Measurements from ENCODE around the gene C20orf173. TPM values are rescaled to one million over a fixed set of nuclear protein-coding genes. Genes with fewer than 3 reads are reported as not detected.
A peak's percentile ranks its signal among the peaks of the same experiment; 100 is the strongest.

The C20orf173 gene
- total and polyA plus RNA-seq, 4 donors = not detected

DNA sequence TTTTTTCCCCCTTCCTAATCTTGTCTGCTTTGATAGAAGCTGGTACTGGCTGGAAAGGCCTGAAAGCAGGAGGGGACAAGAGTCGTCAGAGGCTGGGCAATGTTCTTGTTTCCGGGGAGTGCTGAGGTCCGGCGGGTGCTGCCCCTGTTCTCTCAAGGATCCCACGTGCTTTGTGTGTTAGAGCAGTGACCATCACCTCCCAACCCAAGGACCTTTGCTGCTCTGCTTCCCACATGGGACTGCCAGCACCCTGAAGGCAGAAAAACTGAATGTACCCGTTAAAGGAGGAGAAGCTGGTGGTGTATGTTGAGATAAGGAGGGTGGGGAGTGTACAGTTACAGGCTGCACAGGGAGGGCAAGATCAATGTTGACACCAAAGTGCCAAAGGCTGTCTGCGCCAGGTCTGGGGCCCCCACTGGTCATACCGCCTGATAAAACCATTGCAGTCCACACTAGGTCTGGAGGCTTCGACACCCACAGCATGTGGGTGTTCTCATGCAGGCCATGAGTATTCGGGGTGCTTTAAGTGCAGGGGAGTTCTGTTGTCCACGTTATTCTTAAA lies 15.0 kb downstream of the C20orf173 start:
- Histone ChIP-seq H3K27me3 (ENCODE audit: control insufficient read depth, insufficient read depth, low read length) (no peaks in the 10 kb centered on the region), H3K4me1 (ENCODE audit: control insufficient read depth, insufficient read depth, low read length) (peaks cover 5% of the 10 kb centered on the region), H3K27ac (ENCODE audit: low read depth, low read length) (no peak overlapping the region), H3K9me3 (ENCODE audit: control insufficient read depth, insufficient read depth, low read length) (no peaks in the 10 kb centered on the region), H3K4me3 (ENCODE audit: low read depth, low read length) (no peak overlapping the region), H3K36me3 (ENCODE audit: control insufficient read depth, insufficient read depth, low read length) (peaks cover 52% of the 10 kb centered on the region)
- 90% methylated on average over 11 of the region's 11 CpGs for WGBS (ENCODE audit: insufficient coverage)
- no peak for DNase-seq (ENCODE audit: low read depth in 4 of 6, low spot score in 6 of 6)

DNA sequence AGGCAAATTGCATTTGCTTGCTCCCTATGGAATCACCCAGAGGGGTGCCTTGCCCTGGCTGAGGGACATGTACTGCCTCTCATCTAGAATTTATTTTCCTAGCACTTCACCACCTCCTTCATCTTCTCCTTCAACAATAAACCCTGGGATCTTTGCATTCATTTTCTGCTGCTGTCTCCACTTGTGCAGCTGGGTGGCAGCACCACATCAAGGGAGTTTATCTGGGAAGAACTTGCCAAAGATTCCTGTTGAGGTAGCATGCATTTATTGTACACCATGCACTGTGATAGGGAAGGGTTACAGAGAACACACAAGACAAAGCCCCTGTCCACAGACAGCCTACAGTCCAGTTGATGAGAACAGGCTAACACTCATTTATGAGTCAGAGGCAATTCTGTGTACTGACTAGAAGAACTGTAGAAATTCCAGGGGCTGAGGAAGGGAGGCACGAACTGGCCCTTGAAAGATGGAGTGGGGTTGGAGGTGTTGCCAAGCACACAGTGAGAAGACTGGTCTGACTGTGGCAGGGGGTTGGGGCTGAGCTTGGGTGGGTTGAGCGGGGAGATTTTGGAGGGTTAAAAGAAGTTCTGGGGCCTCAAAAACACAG lies 17.5 kb downstream of the C20orf173 start:
- Histone ChIP-seq H3K27me3 (ENCODE audit: control insufficient read depth, insufficient read depth, low read length) (no peaks in the 10 kb centered on the region), H3K9me3 (ENCODE audit: control insufficient read depth, insufficient read depth, low read length) (no peaks in the 10 kb centered on the region), H3K4me1 (ENCODE audit: control insufficient read depth, insufficient read depth, low read length) (peaks cover 3% of the 10 kb centered on the region), H3K27ac (ENCODE audit: low read depth, low read length) (no peak overlapping the region), H3K36me3 (ENCODE audit: control insufficient read depth, insufficient read depth, low read length) (peaks cover 72% of the 10 kb centered on the region), H3K4me3 (ENCODE audit: low read depth, low read length) (no peak overlapping the region)
- WGBS (ENCODE audit: insufficient coverage) = 100% methylated on average over 2 of the region's 2 CpGs
- DNase-seq (ENCODE audit: low read depth in 4 of 6, low spot score in 6 of 6) = peak in 5 of 6 donors; percentile 28 to 86 (median 39)

DNA sequence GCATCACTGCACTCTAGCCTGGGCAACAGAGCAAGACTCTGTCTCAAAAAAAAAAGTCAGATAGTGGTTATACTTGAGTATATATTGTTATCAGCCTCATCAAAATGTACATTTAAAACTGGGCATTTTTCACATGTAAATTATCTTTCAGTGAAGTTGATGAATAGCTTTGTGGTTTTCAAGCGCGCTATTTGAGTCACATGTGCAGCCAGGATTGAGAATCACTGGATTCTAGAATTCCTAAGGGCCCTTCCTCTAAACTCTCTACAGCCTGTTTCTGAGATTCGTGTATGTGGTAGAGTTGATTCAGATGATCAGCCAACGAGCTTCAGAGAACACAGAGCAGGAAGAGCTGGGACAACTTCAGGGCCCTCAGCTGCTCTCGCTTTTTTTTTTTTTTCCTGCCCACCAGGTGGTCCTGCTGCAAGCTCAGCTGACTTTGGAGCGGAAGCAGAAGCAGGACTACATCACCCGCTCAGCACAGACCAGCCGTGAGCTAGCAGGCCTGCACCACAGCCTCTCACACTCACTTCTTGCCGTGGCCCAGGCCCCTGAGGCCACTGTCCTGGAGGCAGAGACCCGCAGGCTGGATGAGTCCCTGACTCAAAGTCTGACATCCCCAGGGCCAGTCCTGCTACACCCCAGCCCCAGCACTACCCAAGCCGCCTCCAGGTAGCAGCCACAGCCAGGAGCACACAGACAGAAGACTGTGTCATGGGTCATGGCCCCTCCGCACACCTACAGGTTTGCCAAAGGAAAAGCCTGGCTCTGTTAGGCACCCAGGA lies 18.3 kb downstream of the C20orf173 start:
- H3K27ac ChIP-seq (ENCODE audit: low read depth, low read length) = no peak overlapping the region
- WGBS (ENCODE audit: insufficient coverage) = 87% methylated on average over 7 of the region's 12 CpGs
- peaks cover 73% of the 10 kb centered on the region for H3K36me3 ChIP-seq (ENCODE audit: control insufficient read depth, insufficient read depth, low read length)
- H3K27me3 ChIP-seq (ENCODE audit: control insufficient read depth, insufficient read depth, low read length) = no peaks in the 10 kb centered on the region
- H3K4me1 ChIP-seq (ENCODE audit: control insufficient read depth, insufficient read depth, low read length) = no peaks in the 10 kb centered on the region
- H3K9me3 ChIP-seq (ENCODE audit: control insufficient read depth, insufficient read depth, low read length) = no peaks in the 10 kb centered on the region
- no peak for DNase-seq (ENCODE audit: low read depth in 4 of 6, low spot score in 6 of 6)
- no peak overlapping the region for H3K4me3 ChIP-seq (ENCODE audit: low read depth, low read length)

GRCh38 chr20:35508493-35509218 lies 20.8 kb downstream of the C20orf173 start:
- DNase-seq (ENCODE audit: low read depth in 4 of 6, low spot score in 6 of 6) = no peak
- H3K9me3 ChIP-seq (ENCODE audit: control insufficient read depth, insufficient read depth, low read length) = no peaks in the 10 kb centered on the region
- H3K4me3 ChIP-seq (ENCODE audit: low read depth, low read length) = no peak overlapping the region
- H3K27ac ChIP-seq (ENCODE audit: low read depth, low read length) = no peak overlapping the region
- peaks cover 80% of the 10 kb centered on the region for H3K36me3 ChIP-seq (ENCODE audit: control insufficient read depth, insufficient read depth, low read length)
- H3K27me3 ChIP-seq (ENCODE audit: control insufficient read depth, insufficient read depth, low read length) = no peaks in the 10 kb centered on the region
- H3K4me1 ChIP-seq (ENCODE audit: control insufficient read depth, insufficient read depth, low read length) = peaks cover 7% of the 10 kb centered on the region
- WGBS (ENCODE audit: insufficient coverage) = 92% methylated on average over 10 of the region's 10 CpGs

DNA sequence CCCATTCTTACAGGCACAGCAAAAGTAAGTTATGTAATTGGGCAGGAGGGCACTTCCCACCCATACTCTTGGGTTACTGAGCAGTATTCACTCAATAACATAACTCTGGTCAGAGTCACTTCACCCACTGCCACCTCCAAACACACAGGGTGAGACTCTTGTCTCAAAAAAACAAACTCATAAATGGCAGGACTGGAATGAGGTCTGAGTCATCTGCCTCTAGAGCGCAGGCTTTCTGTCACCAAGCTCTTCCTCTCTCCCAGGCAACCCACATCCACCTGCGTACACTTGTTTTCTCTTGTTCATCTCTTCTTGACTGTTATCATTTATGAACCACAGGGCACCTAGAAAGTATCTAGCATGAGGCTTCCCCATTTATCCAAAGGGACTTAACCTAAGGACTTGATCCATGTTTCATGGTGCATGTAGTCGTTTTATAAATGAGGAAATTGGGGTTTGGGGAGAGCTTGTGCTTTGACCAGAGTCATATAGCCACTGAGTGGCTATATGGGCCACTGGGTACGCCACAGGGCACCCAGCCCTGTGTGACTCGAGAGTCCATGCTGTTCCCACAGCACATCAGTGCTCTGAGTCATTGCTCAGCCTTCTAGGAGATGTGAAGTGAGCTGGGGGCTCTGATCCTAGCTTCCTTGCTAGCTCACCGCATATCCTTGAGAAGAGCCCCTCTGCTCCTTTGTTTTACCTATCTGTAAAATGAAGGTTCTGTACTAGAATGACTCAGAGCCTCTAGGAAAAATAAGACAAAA lies 22.4 kb downstream of the C20orf173 start:
- H3K36me3 ChIP-seq (ENCODE audit: control insufficient read depth, insufficient read depth, low read length) = peaks cover 83% of the 10 kb centered on the region
- H3K4me1 ChIP-seq (ENCODE audit: control insufficient read depth, insufficient read depth, low read length) = peaks cover 11% of the 10 kb centered on the region
- DNase-seq (ENCODE audit: low read depth in 4 of 6, low spot score in 6 of 6) = no peak
- no peak overlapping the region for H3K4me3 ChIP-seq (ENCODE audit: low read depth, low read length)
- no peak overlapping the region for H3K27ac ChIP-seq (ENCODE audit: low read depth, low read length)
- no peaks in the 10 kb centered on the region for H3K27me3 ChIP-seq (ENCODE audit: control insufficient read depth, insufficient read depth, low read length)
- H3K9me3 ChIP-seq (ENCODE audit: control insufficient read depth, insufficient read depth, low read length) = no peaks in the 10 kb centered on the region
- WGBS (ENCODE audit: insufficient coverage) = 97% methylated on average over 5 of the region's 6 CpGs

- Histone ChIP-seq H3K9me3 (ENCODE audit: control insufficient read depth, insufficient read depth, low read length) (no peaks in the 10 kb centered on the region), H3K4me1 (ENCODE audit: control insufficient read depth, insufficient read depth, low read length) (peaks cover 11% of the 10 kb centered on the region), H3K27me3 (ENCODE audit: control insufficient read depth, insufficient read depth, low read length) (no peaks in the 10 kb centered on the region), H3K4me3 (ENCODE audit: low read depth, low read length) (no peak overlapping the region), H3K36me3 (ENCODE audit: control insufficient read depth, insufficient read depth, low read length) (peaks cover 87% of the 10 kb centered on the region), H3K27ac (ENCODE audit: low read depth, low read length) (no peak overlapping the region)
- DNase-seq (ENCODE audit: low read depth in 4 of 6, low spot score in 6 of 6) = no peak
- 90% methylated on average over 2 of the region's 3 CpGs for WGBS (ENCODE audit: insufficient coverage)
Measured at GRCh38 chr20:35506179-35506578, 23.3 kb downstream of the C20orf173 start.

GRCh38 chr20:35504751-35505150 lies 24.7 kb downstream of the C20orf173 start:
- Histone ChIP-seq H3K27ac (ENCODE audit: low read depth, low read length) (no peak overlapping the region), H3K4me3 (ENCODE audit: low read depth, low read length) (no peak overlapping the region), H3K27me3 (ENCODE audit: control insufficient read depth, insufficient read depth, low read length) (no peaks in the 10 kb centered on the region), H3K4me1 (ENCODE audit: control insufficient read depth, insufficient read depth, low read length) (peaks cover 11% of the 10 kb centered on the region), H3K36me3 (ENCODE audit: control insufficient read depth, insufficient read depth, low read length) (peaks cover 85% of the 10 kb centered on the region), H3K9me3 (ENCODE audit: control insufficient read depth, insufficient read depth, low read length) (no peaks in the 10 kb centered on the region)
- WGBS (ENCODE audit: insufficient coverage) = 95% methylated on average over 5 of the region's 5 CpGs
- no peak for DNase-seq (ENCODE audit: low read depth in 4 of 6, low spot score in 6 of 6)

- no peak overlapping the region for H3K4me3 ChIP-seq (ENCODE audit: low read depth, low read length)
- H3K36me3 ChIP-seq (ENCODE audit: control insufficient read depth, insufficient read depth, low read length) = peaks cover 83% of the 10 kb centered on the region
- H3K27ac ChIP-seq (ENCODE audit: low read depth, low read length) = no peak overlapping the region
- H3K9me3 ChIP-seq (ENCODE audit: control insufficient read depth, insufficient read depth, low read length) = no peaks in the 10 kb centered on the region
- peak in 1 of 6 donors; percentile 49 for DNase-seq (ENCODE audit: low read depth in 4 of 6, low spot score in 6 of 6)
- H3K27me3 ChIP-seq (ENCODE audit: control insufficient read depth, insufficient read depth, low read length) = no peaks in the 10 kb centered on the region
- H3K4me1 ChIP-seq (ENCODE audit: control insufficient read depth, insufficient read depth, low read length) = peaks cover 11% of the 10 kb centered on the region
- 62% methylated on average over 16 of the region's 16 CpGs for WGBS (ENCODE audit: insufficient coverage)
Measured at GRCh38 chr20:35503841-35504561, 25.5 kb downstream of the C20orf173 start.

Measured in spinal cord (tissue), 10 donors.